CD4-positive, CD25-positive, alpha-beta regulatory T cell (primary cell): Measurements from ENCODE around the gene NUP88. TPM values are rescaled to one million over a fixed set of nuclear protein-coding genes. Genes with fewer than 3 reads are reported as not detected.
A peak's percentile ranks its signal among the peaks of the same experiment; 100 is the strongest.
"Not testable (repeated sequence)": the region's sequence is repeated elsewhere in the genome, so short reads cannot be mapped to it uniquely, and the experiment has no call there.

Source experiments
- ATAC-seq, 2 donors: fragments of 150-1000 bp; cut with Tn5 transposase; one replicate each; pipeline ENCODE4 v1.10.0; 2021; ENCODE audit warnings: low read depth in 2 of 2, moderate number of reproducible peaks in 2 of 2, moderate library complexity in 1 of 2
- DNase-seq, 3 donors: peaks; one replicate each; pipeline versions ENCODE4 v3.0.0 to v3.0.0-alpha.2; 2012 to 2022; ENCODE audit warnings: mixed read lengths in 1 of 3
- H3K27ac ChIP-seq: one replicate; pipeline ENCODE4 v1.7.0; 2013; ENCODE audit warnings: mild to moderate bottlenecking, low read length; ENCODE audit not compliant: insufficient read depth, poor library complexity, severe bottlenecking
- H3K27me3 ChIP-seq: one replicate; pipeline ENCODE4 v1.7.0; 2013; ENCODE audit warnings: low read length; ENCODE audit not compliant: control insufficient read depth, insufficient read depth
- H3K36me3 ChIP-seq: one replicate; pipeline ENCODE4 v1.7.0; 2013; ENCODE audit warnings: mild to moderate bottlenecking, low read length, moderate library complexity; ENCODE audit not compliant: control insufficient read depth, insufficient read depth
- H3K4me1 ChIP-seq: 2 replicates; pipeline ENCODE4 v1.7.0; 2013; ENCODE audit warnings: mild to moderate bottlenecking, low read length; ENCODE audit not compliant: insufficient read depth, control insufficient read depth, poor library complexity, severe bottlenecking
- H3K4me3 ChIP-seq: one replicate; pipeline ENCODE4 v1.7.0; 2013; ENCODE audit warnings: low read depth, mild to moderate bottlenecking, low read length, moderate library complexity
- H3K9me3 ChIP-seq, 2 experiments: 1 replicate in 1 of 2; 2 replicates in 1 of 2; pipeline ENCODE4 v1.7.0; 2013; ENCODE audit warnings: low read length in 2 of 2, mild to moderate bottlenecking in 1 of 2, moderate library complexity in 1 of 2; ENCODE audit not compliant: control insufficient read depth in 2 of 2
- H3K27ac Mint-ChIP-seq, 3 donors: one replicate each; pipeline ENCODE4 v1.8.0; 2020 to 2022; ENCODE audit warnings: mild to moderate bottlenecking in 3 of 3, mixed read lengths in 3 of 3, moderate library complexity in 2 of 3
- H3K27me3 Mint-ChIP-seq: one replicate; pipeline ENCODE4 v1.8.0; 2022; ENCODE audit warnings: mild to moderate bottlenecking, mixed read lengths
- H3K36me3 Mint-ChIP-seq: one replicate; pipeline ENCODE4 v1.8.0; 2020; ENCODE audit warnings: mixed read lengths
- H3K4me1 Mint-ChIP-seq, 4 donors: one replicate each; pipeline ENCODE4 v1.8.0; 2020 to 2022; ENCODE audit warnings: mixed read lengths in 4 of 4, mild to moderate bottlenecking in 1 of 4
- H3K4me3 Mint-ChIP-seq, 4 donors: one replicate each; pipeline ENCODE4 v1.8.0; 2020 to 2022; ENCODE audit warnings: mild to moderate bottlenecking in 4 of 4, mixed read lengths in 4 of 4, moderate library complexity in 3 of 4
- H3K9me3 Mint-ChIP-seq, 7 donors: one replicate each; pipeline ENCODE4 v1.8.0; 2020 to 2022; ENCODE audit warnings: mixed read lengths in 7 of 7, mild to moderate bottlenecking in 3 of 7, moderate library complexity in 2 of 7
- polyA plus RNA-seq, 4 donors: library from polyadenylated mRNA; unstranded; fragments of 300-500 nt; fragmentation: Illumina TruSeq; gene quantifications; one replicate each; pipeline ENCODE4 v1.2.3, GENCODE V29; 2021
- total RNA-seq: library from RNA; stranded (reverse); gene quantifications from one replicate; pipeline ENCODE4 v1.2.3, GENCODE V29; 2022

Gene NUP88
- total and polyA plus RNA-seq, 5 donors from 2014 or later, result 86.5 to 130 (median 113) TPM

GRCh38 chr17:5443728-5444127 lies 24.3 kb upstream of the NUP88 start:
- Mint-ChIP-seq H3K27ac (no peak overlapping the region), H3K4me3 (no peak overlapping the region), H3K36me3 (peaks cover 30% of the 10 kb centered on the region), H3K27me3 (no peaks in the 10 kb centered on the region), H3K4me1 (peaks cover 0 to 14% (median 6%) of the 10 kb centered on the region in 4 donors), H3K9me3 (no peaks in the 10 kb centered on the region)
- DNase-seq, result no peak
- Histone ChIP-seq H3K36me3 (peaks cover 39% of the 10 kb centered on the region), H3K9me3 (no peaks in the 10 kb centered on the region), H3K4me1 (peaks cover 6% of the 10 kb centered on the region), H3K27me3 (no peaks in the 10 kb centered on the region), H3K27ac (no peak overlapping the region), H3K4me3 (no peak overlapping the region)
- no peak for ATAC-seq

GRCh38 chr17:5439446-5439764 lies 19.9 kb upstream of the NUP88 start:
- ATAC-seq (no peak), DNase-seq (no peak)
- no peaks in the 10 kb centered on the region for H3K9me3 ChIP-seq
- H3K4me1 ChIP-seq, result peaks cover 26% of the 10 kb centered on the region
- no peaks in the 10 kb centered on the region for H3K27me3 ChIP-seq
- Mint-ChIP-seq H3K9me3 (no peaks in the 10 kb centered on the region), H3K27ac (peak overlapping the region; percentile 90 to 92 (median 92)), H3K27me3 (no peaks in the 10 kb centered on the region), H3K4me3 (peak overlapping the region; percentile 88 to 97 (median 91)), H3K36me3 (peaks cover 13% of the 10 kb centered on the region), H3K4me1 (peaks cover 14 to 45% (median 30%) of the 10 kb centered on the region in 4 donors)
- H3K4me3 ChIP-seq, result peak overlapping the region; percentile 75
- H3K36me3 ChIP-seq, result peaks cover 36% of the 10 kb centered on the region
- peak overlapping the region; percentile 75 for H3K27ac ChIP-seq

GRCh38 chr17:5438716-5439445 lies 19.4 kb upstream of the NUP88 start, which contains the start of gene C1QBP:
Gene C1QBP, minus strand, starts transcription at chr17:5439155. Its CDS starts 82 bp downstream, at chr17:5439073.
- DNase-seq, result peak; percentile 85 to 97 (median 92)

DNA sequence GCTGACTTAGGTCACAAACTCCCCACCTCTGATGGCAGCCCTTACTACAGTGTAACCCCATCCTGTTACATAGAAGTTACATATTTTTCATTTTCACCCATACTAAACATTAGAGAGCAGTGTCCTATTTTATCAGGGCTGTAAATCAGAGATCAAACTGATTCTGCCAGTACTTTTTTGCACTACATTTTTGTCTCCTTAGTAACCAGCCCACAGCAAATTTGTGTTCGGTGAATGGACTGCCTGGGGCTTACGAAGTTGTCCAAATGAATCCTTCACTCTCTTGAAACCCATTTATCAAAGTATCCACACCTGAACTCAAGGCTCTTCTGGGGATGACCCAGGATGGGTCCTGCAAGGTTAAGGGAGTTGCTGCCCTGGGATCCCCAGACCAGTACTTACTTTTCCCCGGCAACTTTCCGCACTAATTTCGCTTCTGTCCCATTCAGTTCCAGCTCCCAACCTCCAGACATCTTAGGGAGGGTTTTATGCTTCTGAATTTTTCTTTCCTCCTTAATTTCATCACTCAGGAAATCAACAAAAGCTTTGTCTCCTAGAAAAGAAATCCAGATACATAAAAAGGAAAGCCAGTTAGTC lies 18.4 kb upstream of the NUP88 start:
- H3K36me3 Mint-ChIP-seq, result peaks cover 22% of the 10 kb centered on the region
- no peaks in the 10 kb centered on the region for H3K9me3 Mint-ChIP-seq
- H3K9me3 ChIP-seq, result no peaks in the 10 kb centered on the region
- peaks cover 14 to 48% (median 30%) of the 10 kb centered on the region in 4 donors for H3K4me1 Mint-ChIP-seq
- peak overlapping the region; percentile 71 to 91 (median 90) for H3K27ac Mint-ChIP-seq
- H3K4me1 ChIP-seq, result peaks cover 26% of the 10 kb centered on the region
- H3K27me3 Mint-ChIP-seq, result no peaks in the 10 kb centered on the region
- peak overlapping the region; percentile 75 for H3K27ac ChIP-seq
- ATAC-seq, result no peak
- peak in 1 of 3 donors; percentile 24 for DNase-seq
- H3K4me3 Mint-ChIP-seq, result peak overlapping the region; percentile 88 to 97 (median 91)
- no peaks in the 10 kb centered on the region for H3K27me3 ChIP-seq
- H3K36me3 ChIP-seq, result peaks cover 37% of the 10 kb centered on the region
- H3K4me3 ChIP-seq, result peak overlapping the region; percentile 88

More at GRCh38 chr17:5438716-5439445, 19.4 kb upstream of the NUP88 start, which contains the start of gene C1QBP:
- H3K27ac Mint-ChIP-seq, result peak within 1 kb of the TSS; percentile 91 to 92 (median 92)
- H3K36me3 ChIP-seq, result peaks cover 34% of the 10 kb centered on the region
- peak within 1 kb of the TSS; percentile 75 for H3K27ac ChIP-seq
- H3K27me3 ChIP-seq, result no peaks in the 10 kb centered on the region
- peaks cover 14 to 45% (median 30%) of the 10 kb centered on the region in 4 donors for H3K4me1 Mint-ChIP-seq
- no peaks in the 10 kb centered on the region for H3K27me3 Mint-ChIP-seq
- H3K4me1 ChIP-seq, result peaks cover 26% of the 10 kb centered on the region
- peaks cover 13% of the 10 kb centered on the region for H3K36me3 Mint-ChIP-seq
- H3K4me3 Mint-ChIP-seq, result peak within 1 kb of the TSS; percentile 88 to 97 (median 91)
- H3K4me3 ChIP-seq, result peak within 1 kb of the TSS; percentile 88
- no peaks in the 10 kb centered on the region for H3K9me3 Mint-ChIP-seq
- peak; percentile 93 to 94 for ATAC-seq
- H3K9me3 ChIP-seq, result no peaks in the 10 kb centered on the region

DNA sequence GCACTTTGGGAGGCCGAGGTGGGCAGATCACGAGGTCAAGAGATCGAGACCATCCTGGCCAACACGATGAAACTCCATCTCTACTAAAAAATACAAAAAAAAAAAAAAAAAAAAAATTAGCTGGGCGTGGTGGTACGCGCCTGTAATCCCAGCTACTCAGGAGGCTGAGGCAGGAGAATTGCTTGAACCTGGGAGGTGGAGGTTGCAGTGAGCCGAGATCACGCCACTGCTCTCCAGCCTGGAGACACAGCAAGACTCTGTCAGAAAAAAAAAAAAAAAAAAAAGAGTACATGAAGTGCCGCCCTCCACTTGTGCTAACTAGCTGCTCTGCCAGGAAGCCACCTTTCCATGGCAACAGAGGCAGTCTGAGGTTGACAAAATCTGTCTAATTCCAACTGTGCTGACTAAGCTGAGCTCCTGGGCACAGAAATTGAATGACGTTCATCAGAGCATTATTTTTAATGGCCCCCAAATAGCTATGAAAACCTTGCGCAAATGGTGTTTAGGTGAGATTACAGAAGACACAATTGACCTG lies 16.4 kb upstream of the NUP88 start:
- not testable (repeated sequence) for H3K27me3 Mint-ChIP-seq, H3K9me3 ChIP-seq, H3K9me3 Mint-ChIP-seq, H3K27me3 ChIP-seq, H3K4me3 ChIP-seq, ATAC-seq
- H3K4me1 ChIP-seq, result peaks cover 26% of the 10 kb centered on the region
- peaks cover 56% of the 10 kb centered on the region for H3K36me3 ChIP-seq
- peaks cover 38% of the 10 kb centered on the region for H3K36me3 Mint-ChIP-seq
- H3K27ac ChIP-seq, result peak overlapping the region; percentile 9
- H3K4me3 Mint-ChIP-seq, result peak overlapping the region in 2 of 4 donors; percentile 61 to 97
- peak overlapping the region; percentile 34 to 69 (median 48) for H3K27ac Mint-ChIP-seq
- H3K4me1 Mint-ChIP-seq, result peaks cover 14 to 50% (median 28%) of the 10 kb centered on the region in 4 donors
- DNase-seq, result peak in 1 of 3 donors; percentile 30

- H3K27me3 Mint-ChIP-seq, result no peaks in the 10 kb centered on the region
- H3K36me3 Mint-ChIP-seq, result peaks cover 43% of the 10 kb centered on the region
- no peaks in the 10 kb centered on the region for H3K27me3 ChIP-seq
- peaks cover 61% of the 10 kb centered on the region for H3K36me3 ChIP-seq
- no peak overlapping the region for H3K27ac Mint-ChIP-seq
- H3K27ac ChIP-seq, result no peak overlapping the region
- H3K4me1 ChIP-seq, result peaks cover 26% of the 10 kb centered on the region
- no peak overlapping the region for H3K4me3 Mint-ChIP-seq
- DNase-seq, result no peak
- H3K4me1 Mint-ChIP-seq, result peaks cover 14 to 47% (median 31%) of the 10 kb centered on the region in 4 donors
- H3K4me3 ChIP-seq, result no peak overlapping the region
- ATAC-seq, result no peak
- H3K9me3 ChIP-seq, result no peaks in the 10 kb centered on the region
- H3K9me3 Mint-ChIP-seq, result no peaks in the 10 kb centered on the region
Measured at GRCh38 chr17:5434984-5435383, 15.5 kb upstream of the NUP88 start.

- H3K27me3 Mint-ChIP-seq, result no peaks in the 10 kb centered on the region
- ATAC-seq (no peak), DNase-seq (no peak)
- no peaks in the 10 kb centered on the region for H3K9me3 Mint-ChIP-seq
- H3K4me1 Mint-ChIP-seq, result peaks cover 5 to 26% (median 16%) of the 10 kb centered on the region in 4 donors
- no peak overlapping the region for H3K27ac Mint-ChIP-seq
- peaks cover 55% of the 10 kb centered on the region for H3K36me3 Mint-ChIP-seq
- Histone ChIP-seq H3K27me3 (no peaks in the 10 kb centered on the region), H3K36me3 (peaks cover 82% of the 10 kb centered on the region), H3K4me3 (no peak overlapping the region), H3K9me3 (no peaks in the 10 kb centered on the region), H3K27ac (no peak overlapping the region), H3K4me1 (peaks cover 5% of the 10 kb centered on the region)
- H3K4me3 Mint-ChIP-seq, result no peak overlapping the region
Measured at GRCh38 chr17:5431949-5432556, 12.6 kb upstream of the NUP88 start.
